GM11168 (cell line): Measurements from ENCODE around the gene MRPL45.

ENCODE experiments used
- in situ Hi-C: fragments of 300-500 bp; cut with MboI; formaldehyde crosslinking; loops from one replicate; pipeline ENCODE4 v1.12.0; 2022; ENCODE audit warnings: low sequenced_read_pairs; ENCODE audit not compliant: unreplicated experiment

MRPL45 gene

GRCh38 chr17:38343608-38344419 lies 46.8 kb downstream of the MRPL45 start, which contains the start of gene GPR179:
TSS of gene GPR179 (minus strand) at chr17:38343956. CDS start at chr17:38343789, 167 bp downstream.
- in situ Hi-C loops, result loop anchor here (25.0 kb wide), 1 partner anchor 143 kb away; no protein-coding TSS in a partner anchor

GRCh38 chr17:38344420-38344745 lies 47.4 kb downstream of the MRPL45 start:
- in situ Hi-C loops, result loop anchor here (25.0 kb wide), 1 partner anchor 143 kb away; no protein-coding TSS in a partner anchor

DNA sequence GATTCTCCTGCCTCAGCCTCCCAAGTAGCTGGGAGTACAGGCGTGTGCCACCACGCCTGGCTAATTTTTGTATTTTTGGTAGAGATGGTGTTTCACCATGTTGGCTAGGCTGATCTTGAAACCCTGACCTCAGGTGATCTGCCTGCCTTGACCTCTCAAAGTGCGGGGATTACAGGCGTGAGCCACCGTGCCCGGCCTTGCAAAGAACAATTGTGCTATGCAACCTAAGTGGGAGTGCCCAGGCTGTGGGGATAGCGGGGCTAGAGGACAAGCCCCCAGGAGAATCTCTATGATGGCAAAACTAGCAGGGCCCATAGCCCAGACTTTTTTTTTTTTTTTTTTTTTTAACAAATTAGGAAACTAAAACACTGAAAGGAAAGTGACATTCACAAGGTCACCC lies 48.8 kb downstream of the MRPL45 start:
- in situ Hi-C loops, result loop anchor here (5.0 to 25.0 kb wide), 2 partner anchors 67 to 142 kb away; no protein-coding TSS in a partner anchor

DNA sequence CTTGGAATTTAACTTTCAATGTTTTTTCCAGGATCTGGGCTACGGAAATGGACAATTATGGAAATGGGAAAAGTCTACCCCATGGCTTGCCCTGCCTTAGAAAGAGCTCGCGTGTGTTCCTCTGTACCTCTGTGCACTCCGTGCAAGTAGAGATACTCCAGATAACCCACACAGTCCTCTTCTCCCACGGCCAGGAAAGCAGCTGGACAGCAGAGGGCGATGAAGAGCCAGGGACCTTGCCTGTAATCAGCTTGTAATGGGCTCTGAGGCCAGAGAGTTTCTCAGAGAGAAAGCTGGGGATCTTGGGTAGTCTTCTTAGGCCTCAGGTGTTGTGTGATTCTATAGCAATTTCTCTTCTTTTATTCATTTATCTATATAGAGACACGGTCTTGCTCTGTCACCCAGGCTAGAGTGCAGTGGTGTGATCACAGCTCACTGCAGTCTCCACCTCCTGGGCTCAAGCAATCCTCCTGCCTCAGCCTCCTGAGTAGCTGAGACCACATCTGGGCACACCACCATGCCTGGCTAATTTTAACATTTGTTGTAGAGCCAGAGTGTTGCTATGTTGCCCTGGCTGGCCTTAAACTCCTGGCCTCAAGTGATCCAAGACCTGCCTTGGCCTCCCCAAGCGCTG lies 52.2 kb downstream of the MRPL45 start:
- in situ Hi-C loops, result loop anchor here (5.0 to 25.0 kb wide), 2 partner anchors 63 to 138 kb away; no protein-coding TSS in a partner anchor

- in situ Hi-C loops, result no loop called here
Measured at GRCh38 chr17:38350035-38350434, 53.1 kb downstream of the MRPL45 start.

- in situ Hi-C loops, result no loop called here
Measured at GRCh38 chr17:38351412-38352222, 54.6 kb downstream of the MRPL45 start, which contains the start of gene SOCS7. TSS of gene SOCS7 (plus strand) at chr17:38351844. CDS start at chr17:38352053, 209 bp downstream.

GRCh38 chr17:38352245-38353085 lies 55.5 kb downstream of the MRPL45 start:
- in situ Hi-C loops, result no loop called here

- in situ Hi-C loops, result no loop called here
Measured at GRCh38 chr17:38353086-38353604, 56.2 kb downstream of the MRPL45 start.

- in situ Hi-C loops, result no loop called here
Measured at GRCh38 chr17:38353668-38354067, 56.7 kb downstream of the MRPL45 start.

GRCh38 chr17:38354466-38354865 lies 57.5 kb downstream of the MRPL45 start:
- in situ Hi-C loops, result no loop called here

GRCh38 chr17:38355251-38355650 lies 58.3 kb downstream of the MRPL45 start:
- in situ Hi-C loops, result no loop called here

DNA sequence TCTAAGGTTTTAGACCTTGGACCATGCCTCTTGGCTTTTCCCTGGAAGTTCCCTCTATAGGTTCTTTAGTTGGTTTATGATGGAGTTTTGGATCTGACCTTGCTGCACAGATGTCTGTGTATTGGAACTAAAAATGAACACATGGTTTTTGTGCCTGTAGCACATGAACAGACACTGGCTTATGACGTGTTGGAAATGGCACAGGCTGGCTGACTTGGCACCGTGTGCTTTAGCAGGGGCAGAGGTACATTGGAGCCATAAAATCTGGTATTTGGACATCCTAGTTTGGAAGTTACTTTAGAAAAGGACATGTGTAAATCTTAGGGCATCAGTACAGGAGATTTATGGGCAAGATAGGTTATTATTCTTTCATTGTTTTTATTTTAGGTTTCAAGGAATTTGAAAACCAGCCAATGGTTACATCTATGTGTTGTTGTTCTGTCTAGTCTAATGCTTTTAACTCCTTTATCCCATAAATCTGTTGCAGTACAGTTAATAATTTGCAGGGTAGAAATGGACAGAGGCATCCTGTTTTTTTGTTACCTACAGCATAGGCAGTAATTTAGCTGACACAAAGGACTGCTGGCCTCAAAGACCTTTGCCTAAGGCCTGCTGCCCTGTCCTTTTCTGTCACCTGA lies 60.6 kb downstream of the MRPL45 start:
- in situ Hi-C loops, result no loop called here

- in situ Hi-C loops, result no loop called here
Measured at GRCh38 chr17:38358586-38359513, 61.9 kb downstream of the MRPL45 start.

GRCh38 chr17:38361694-38362465 lies 64.9 kb downstream of the MRPL45 start:
- in situ Hi-C loops, result no loop called here

GRCh38 chr17:38363016-38363415 lies 66.0 kb downstream of the MRPL45 start:
- in situ Hi-C loops, result no loop called here

DNA sequence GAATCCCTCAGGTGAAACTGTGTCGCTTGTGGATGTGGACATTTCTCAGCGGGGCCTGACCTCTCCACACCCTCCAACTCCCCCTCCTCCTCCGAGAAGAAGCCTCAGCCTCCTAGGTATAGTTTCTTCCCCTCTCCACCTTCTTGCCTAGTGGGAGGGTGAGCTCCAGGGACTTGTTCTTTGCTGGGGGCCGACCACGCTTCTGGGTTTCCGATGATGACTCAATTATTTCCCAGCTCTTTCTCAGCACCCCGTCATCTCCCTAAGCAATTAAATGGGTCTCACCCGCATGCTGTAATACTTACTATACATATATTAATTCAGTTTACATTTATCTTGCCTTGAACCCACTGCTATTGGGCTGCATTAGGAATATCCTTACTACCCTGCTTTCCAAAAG lies 67.8 kb downstream of the MRPL45 start:
- in situ Hi-C loops, result no loop called here
